ELF-1 (cell line): ENCODE data around the gene NLRP12.
"Not testable (repeated sequence)": the region's sequence is repeated elsewhere in the genome, so short reads cannot be mapped to it uniquely, and the experiment has no call there.

ENCODE experiments used
- DNase-seq: peaks from one replicate; pipeline ENCODE4 v3.0.0-alpha.2; 2016; ENCODE audit warnings: low read depth, low spot score

NLRP12 gene

GRCh38 chr19:53782698-53783097 is 41.4 kb downstream of the NLRP12 start:
- DNase-seq: peak; percentile 69

GRCh38 chr19:53781332-53781731 is 42.8 kb downstream of the NLRP12 start:
- not testable (repeated sequence) for DNase-seq

- peak; percentile 66 for DNase-seq
These were observed 43.6 kb downstream of the NLRP12 start for GRCh38 chr19:53780506-53780905.

- DNase-seq: no peak
These were observed 48.6 kb downstream of the NLRP12 start for GRCh38 chr19:53775524-53775923.

- not testable (repeated sequence) for DNase-seq
These were observed 49.6 kb downstream of the NLRP12 start for GRCh38 chr19:53774491-53774890.

- peak; percentile 76 for DNase-seq
These were observed 50.1 kb downstream of the NLRP12 start for GRCh38 chr19:53773999-53774398.

- DNase-seq: peak; percentile 67
These were observed 51.2 kb downstream of the NLRP12 start for GRCh38 chr19:53772943-53773342.

GRCh38 chr19:53771144-53771543 is 53.0 kb downstream of the NLRP12 start:
- DNase-seq: peak; percentile 68

GRCh38 chr19:53769696-53770309 is 54.3 kb downstream of the NLRP12 start:
- DNase-seq: not testable (repeated sequence)

- no peak for DNase-seq
These were observed 55.7 kb downstream of the NLRP12 start for GRCh38 chr19:53768401-53768800.

- DNase-seq: not testable (repeated sequence)
These were observed 65.1 kb downstream of the NLRP12 start for GRCh38 chr19:53758991-53759390.
